WTC11 (cell line): ENCODE data around the gene ACO2. TPM values are rescaled to one million over a fixed set of nuclear protein-coding genes. Genes with fewer than 3 reads are reported as not detected.
"Not testable (repeated sequence)": the region's sequence is repeated elsewhere in the genome, so short reads cannot be mapped to it uniquely, and the experiment has no call there.

ENCODE experiments used
- ATAC-seq: fragments of 200-7000 bp; cut with Tn5 transposase; 2 replicates; pipeline ENCODE4 v1.10.0; 2021; ENCODE audit warnings: mild to moderate bottlenecking, moderate library complexity
- CTCF ChIA-PET: fragments of 300-600 bp; sonication (Branson Sonifier 250); formaldehyde crosslinking; loops from one replicate; lab custom pipeline; 2021; ENCODE audit warnings: antibody characterized with exemption; lab: Charles Lee
- POLR2A ChIA-PET: fragments of 350-600 bp; sonication (Branson Sonifier 250); formaldehyde crosslinking; loops from one replicate; lab custom pipeline; 2021; ENCODE audit warnings: antibody characterized with exemption; lab: Charles Lee
- DNase-seq: peaks from one replicate; pipeline ENCODE4 v3.0.0; 2021; ENCODE audit warnings: low spot score
- H3K27ac Mint-ChIP-seq: 2 replicates; pipeline ENCODE4 v1.8.0; 2021; ENCODE audit warnings: mixed read lengths
- H3K27me3 Mint-ChIP-seq: 2 replicates; pipeline ENCODE4 v1.8.0; 2021; ENCODE audit warnings: low read depth, mild to moderate bottlenecking, moderate library complexity, mixed read lengths
- H3K36me3 Mint-ChIP-seq: 2 replicates; pipeline ENCODE4 v1.8.0; 2021; ENCODE audit warnings: mixed read lengths
- H3K4me1 Mint-ChIP-seq: 2 replicates; pipeline ENCODE4 v1.8.0; 2022; ENCODE audit warnings: mixed read lengths
- H3K4me3 Mint-ChIP-seq: 2 replicates; pipeline ENCODE4 v1.8.0; 2021; ENCODE audit warnings: mild to moderate bottlenecking, moderate library complexity, mixed read lengths
- H3K9me3 Mint-ChIP-seq: 2 replicates; pipeline ENCODE4 v1.8.0; 2021; ENCODE audit warnings: mixed read lengths
- FOXJ3 ChIP-seq: sonication (generic); formaldehyde crosslinking; IDR thresholded peaks from 2 replicates; pipeline ENCODE4 v1.9.0; 2021; ENCODE audit warnings: missing genetic modification reagents, mild to moderate bottlenecking, borderline replicate concordance
- NFYB ChIP-seq: sonication (generic); formaldehyde crosslinking; conservative IDR thresholded peaks from 2 replicates; pipeline ENCODE4 v1.8.0; 2022; ENCODE audit warnings: low read depth, missing genetic modification reagents
- OVOL2 ChIP-seq: fragments of 250-450 bp; sonication (Bioruptor Pico); IDR thresholded peaks from 2 replicates; pipeline ENCODE4 v1.9.0; 2021; ENCODE audit warnings: mild to moderate bottlenecking, borderline replicate concordance
- PRRX2 ChIP-seq: fragments of 250-450 bp; sonication (Bioruptor Pico); IDR thresholded peaks from 2 replicates; pipeline ENCODE4 v1.8.0; 2021; ENCODE audit warnings: mild to moderate bottlenecking
- RELA ChIP-seq: sonication (generic); formaldehyde crosslinking; IDR thresholded peaks from 2 replicates; pipeline ENCODE4 v1.8.1; 2022; ENCODE audit warnings: missing genetic modification reagents, mild to moderate bottlenecking, borderline replicate concordance
- SMAD4 ChIP-seq: sonication (generic); formaldehyde crosslinking; IDR thresholded peaks from 2 replicates; pipeline ENCODE4 v1.8.0; 2022; ENCODE audit warnings: mild to moderate bottlenecking, missing genetic modification reagents
- SOX15 ChIP-seq: fragments of 250-450 bp; sonication (Bioruptor Pico); IDR thresholded peaks from 2 replicates; pipeline ENCODE4 v1.9.0; 2021; ENCODE audit warnings: mild to moderate bottlenecking
- SP1 ChIP-seq: sonication (generic); formaldehyde crosslinking; conservative IDR thresholded peaks from 2 replicates; pipeline ENCODE4 v1.8.1; 2022; ENCODE audit warnings: missing genetic modification reagents
- TP53 ChIP-seq: sonication (generic); formaldehyde crosslinking; IDR thresholded peaks from 2 replicates; pipeline ENCODE4 v1.8.1; 2023; ENCODE audit warnings: mild to moderate bottlenecking, missing genetic modification reagents
- ZNF121 ChIP-seq: sonication (generic); formaldehyde crosslinking; IDR thresholded peaks from 2 replicates; pipeline ENCODE4 v1.8.0; 2023; ENCODE audit warnings: missing genetic modification reagents
- ZNF138 ChIP-seq: sonication (generic); formaldehyde crosslinking; conservative IDR thresholded peaks from 2 replicates; pipeline ENCODE4 v1.8.1; 2022; ENCODE audit warnings: mild to moderate bottlenecking, moderate library complexity, missing genetic modification reagents
- ZNF219 ChIP-seq: sonication (generic); formaldehyde crosslinking; IDR thresholded peaks from 2 replicates; pipeline ENCODE4 v1.8.0; 2023; ENCODE audit warnings: missing genetic modification reagents, mild to moderate bottlenecking, borderline replicate concordance
- ZNF671 ChIP-seq: fragments of 250-450 bp; sonication (Bioruptor Pico); IDR thresholded peaks from 2 replicates; pipeline ENCODE4 v1.8.0; 2021; ENCODE audit warnings: mild to moderate bottlenecking
- total RNA-seq: library from RNA; stranded (reverse); gene quantifications from 3 replicates; pipeline ENCODE4 v1.2.3, GENCODE V29; 2021
- TF ChIP-seq, protein P1 (sequence below): sonication (generic); formaldehyde crosslinking; IDR thresholded peaks from 2 replicates; pipeline ENCODE4 v1.8.1; 2023; ENCODE audit warnings: mild to moderate bottlenecking, missing genetic modification reagents
- TF ChIP-seq, protein P2 (sequence below): sonication (generic); formaldehyde crosslinking; IDR thresholded peaks from 2 replicates; pipeline ENCODE4 v1.8.1; 2022; ENCODE audit warnings: missing genetic modification reagents, borderline replicate concordance
- TF ChIP-seq, protein P3 (sequence below): sonication (generic); formaldehyde crosslinking; IDR thresholded peaks from 2 replicates; pipeline ENCODE4 v1.8.1; 2022; ENCODE audit warnings: mild to moderate bottlenecking, missing genetic modification reagents, moderate library complexity, borderline replicate concordance
- TF ChIP-seq, protein P4 (sequence below): sonication (generic); formaldehyde crosslinking; IDR thresholded peaks from 2 replicates; pipeline ENCODE4 v1.8.0; 2022; ENCODE audit warnings: missing genetic modification reagents

ACO2 gene
- total RNA-seq, 1 experiment from 2014 or later = 104 TPM

DNA sequence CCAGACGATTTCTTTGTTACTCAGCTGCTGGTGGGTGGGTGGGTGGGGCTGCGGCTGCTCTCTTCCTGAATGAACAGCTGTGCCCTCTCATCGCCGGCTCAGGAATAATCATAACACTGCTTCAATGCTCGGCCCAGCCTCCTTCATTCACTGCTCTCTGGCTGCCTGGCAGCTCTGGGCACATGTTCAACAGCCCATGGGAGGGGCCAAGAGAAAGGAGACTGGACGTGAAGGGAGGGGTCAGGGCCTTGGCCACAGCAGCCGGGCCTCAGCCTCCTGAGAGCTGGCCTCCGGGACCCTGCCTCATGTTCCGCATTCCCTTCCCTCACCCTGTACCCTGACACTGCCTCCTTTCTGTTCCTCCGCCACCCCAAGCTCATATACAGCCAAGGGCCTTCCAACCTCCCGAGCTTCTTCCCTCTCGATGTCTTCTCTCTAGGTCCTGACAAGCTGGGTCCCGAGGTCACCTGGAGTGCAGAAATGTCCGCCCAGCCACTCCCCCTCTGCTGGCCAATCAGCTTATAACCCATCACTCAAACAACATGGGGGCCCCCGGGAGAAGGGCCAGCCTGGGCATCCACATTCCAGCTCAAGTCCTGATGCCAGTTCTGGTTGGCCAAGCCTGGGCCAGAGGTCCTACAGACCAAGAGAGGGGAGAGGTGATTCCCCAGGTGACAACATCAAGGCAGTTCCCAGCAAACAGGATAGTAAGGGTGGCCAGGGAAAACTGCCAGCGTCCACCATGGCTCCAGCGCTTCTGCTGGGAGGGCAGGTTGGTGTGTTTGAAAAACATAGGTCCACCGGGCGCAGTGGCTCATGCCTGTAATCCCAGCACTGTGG is 88.7 kb downstream of the ACO2 start:
- Mint-ChIP-seq H3K27me3 (no peaks in the 10 kb centered on the region), H3K36me3 (no peaks in the 10 kb centered on the region), H3K4me1 (peaks cover 37% of the 10 kb centered on the region), H3K9me3 (no peaks in the 10 kb centered on the region), H3K4me3 (no peak overlapping the region), H3K27ac (no peak overlapping the region; the same call in 1 of the 2 replicates)
- TF ChIP-seq TP53 (CRISPR knock-in tag) (no peak), SMAD4 (CRISPR knock-in tag) (no peak), NFYB (CRISPR knock-in tag) (peak; percentile 24; the same call in 1 of the 2 replicates)
- TF ChIP-seq, protein P1, sequence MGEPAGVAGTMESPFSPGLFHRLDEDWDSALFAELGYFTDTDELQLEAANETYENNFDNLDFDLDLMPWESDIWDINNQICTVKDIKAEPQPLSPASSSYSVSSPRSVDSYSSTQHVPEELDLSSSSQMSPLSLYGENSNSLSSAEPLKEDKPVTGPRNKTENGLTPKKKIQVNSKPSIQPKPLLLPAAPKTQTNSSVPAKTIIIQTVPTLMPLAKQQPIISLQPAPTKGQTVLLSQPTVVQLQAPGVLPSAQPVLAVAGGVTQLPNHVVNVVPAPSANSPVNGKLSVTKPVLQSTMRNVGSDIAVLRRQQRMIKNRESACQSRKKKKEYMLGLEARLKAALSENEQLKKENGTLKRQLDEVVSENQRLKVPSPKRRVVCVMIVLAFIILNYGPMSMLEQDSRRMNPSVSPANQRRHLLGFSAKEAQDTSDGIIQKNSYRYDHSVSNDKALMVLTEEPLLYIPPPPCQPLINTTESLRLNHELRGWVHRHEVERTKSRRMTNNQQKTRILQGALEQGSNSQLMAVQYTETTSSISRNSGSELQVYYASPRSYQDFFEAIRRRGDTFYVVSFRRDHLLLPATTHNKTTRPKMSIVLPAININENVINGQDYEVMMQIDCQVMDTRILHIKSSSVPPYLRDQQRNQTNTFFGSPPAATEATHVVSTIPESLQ (CRISPR knock-in tag) = no peak
- ATAC-seq (peak; percentile 16; the same call in 1 of the 2 replicates), DNase-seq (peak; percentile 39)
- ChIA-PET CTCF (interaction anchor here (0.5 to 2.8 kb wide), 14 partner anchors 9 to 154 kb away, joined by 3 to 23 read pairs (median 6); partner anchors contain the start of genes DESI1, PMM1, POLR3H and XRCC6), POLR2A (interaction anchor here (0.6 to 0.8 kb wide), 2 partner anchors 32 to 195 kb away, joined by 3 to 6 read pairs; partner anchors contain the start of gene PMM1)

DNA sequence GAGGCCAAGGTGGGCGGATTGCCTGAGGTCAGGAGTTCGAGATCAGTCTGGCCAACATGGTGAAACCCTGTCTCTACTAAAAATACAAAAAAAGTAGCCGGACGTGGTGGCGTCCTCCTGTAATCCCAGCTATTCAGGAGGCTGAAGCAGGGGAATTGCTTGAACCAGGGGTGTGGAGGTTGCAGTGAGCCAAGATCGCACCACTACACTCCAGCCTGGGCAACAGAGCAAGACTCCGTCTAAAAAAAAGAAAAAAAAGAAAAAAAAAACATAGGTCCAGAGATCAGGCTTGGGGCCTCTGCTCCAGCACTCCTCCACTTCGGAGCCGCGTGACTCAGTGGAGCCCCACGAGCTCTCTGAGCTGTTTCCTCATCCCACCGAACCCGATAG is 89.3 kb downstream of the ACO2 start:
- ChIA-PET CTCF (interaction anchor here (1.0 to 2.8 kb wide), 10 partner anchors 11 to 154 kb away, joined by 3 to 23 read pairs (median 9); partner anchors contain the start of genes PMM1 and POLR3H), POLR2A (interaction anchor here (0.6 kb wide), 1 partner anchor 195 kb away, joined by 3 read pairs; no protein-coding TSS in a partner anchor)
- DNase-seq, H3K9me3 Mint-ChIP-seq, H3K36me3 Mint-ChIP-seq, ATAC-seq, H3K4me3 Mint-ChIP-seq, H3K27ac Mint-ChIP-seq, H3K27me3 Mint-ChIP-seq: not testable (repeated sequence)
- peaks cover 42% of the 10 kb centered on the region for H3K4me1 Mint-ChIP-seq

DNA sequence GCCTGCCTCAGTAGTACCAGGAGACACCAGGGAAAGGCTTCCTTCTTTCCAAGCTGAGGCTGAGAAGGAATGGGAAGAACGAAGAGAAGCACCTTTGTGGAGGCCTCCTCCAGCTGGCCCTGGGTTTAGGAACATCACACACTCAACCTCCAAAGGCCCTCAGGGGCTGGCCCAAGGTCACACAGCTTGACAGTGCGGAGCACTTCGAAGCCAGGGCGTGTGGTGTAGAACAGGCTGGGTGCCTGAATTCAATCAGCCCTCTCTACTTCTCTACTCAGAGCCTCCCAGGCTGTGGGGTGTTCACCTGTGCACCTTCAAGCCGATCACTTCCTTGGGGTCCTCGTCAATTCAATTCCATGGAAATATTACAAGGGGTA is 91.2 kb downstream of the ACO2 start:
- no peaks in the 10 kb centered on the region for H3K27me3 Mint-ChIP-seq
- H3K27ac Mint-ChIP-seq = no peak overlapping the region
- H3K9me3 Mint-ChIP-seq = no peaks in the 10 kb centered on the region
- ChIA-PET POLR2A (interaction anchor here (0.7 to 1.6 kb wide), 5 partner anchors 26 to 114 kb away, joined by 3 to 7 read pairs (median 3); partner anchors contain the start of genes ACO2, PHF5A, PMM1 and TOB2), CTCF (interaction anchor here (0.7 to 2.8 kb wide), 5 partner anchors 18 to 157 kb away, joined by 3 to 10 read pairs (median 4); no protein-coding TSS in a partner anchor)
- TF ChIP-seq ZNF121 (no peak), SMAD4 (CRISPR knock-in tag) (no peak), ZNF219 (CRISPR knock-in tag) (no peak), FOXJ3 (CRISPR knock-in tag) (no peak), NFYB (CRISPR knock-in tag) (no peak), ZNF138 (CRISPR knock-in tag) (no peak), OVOL2 (CRISPR knock-in tag) (no peak), RELA (CRISPR knock-in tag) (no peak), SOX15 (CRISPR knock-in tag) (no peak), ZNF671 (CRISPR knock-in tag) (no peak), PRRX2 (CRISPR knock-in tag) (no peak), SP1 (CRISPR knock-in tag) (no peak)
- TF ChIP-seq, protein P1 (CRISPR knock-in tag) = no peak
- TF ChIP-seq, protein P2, sequence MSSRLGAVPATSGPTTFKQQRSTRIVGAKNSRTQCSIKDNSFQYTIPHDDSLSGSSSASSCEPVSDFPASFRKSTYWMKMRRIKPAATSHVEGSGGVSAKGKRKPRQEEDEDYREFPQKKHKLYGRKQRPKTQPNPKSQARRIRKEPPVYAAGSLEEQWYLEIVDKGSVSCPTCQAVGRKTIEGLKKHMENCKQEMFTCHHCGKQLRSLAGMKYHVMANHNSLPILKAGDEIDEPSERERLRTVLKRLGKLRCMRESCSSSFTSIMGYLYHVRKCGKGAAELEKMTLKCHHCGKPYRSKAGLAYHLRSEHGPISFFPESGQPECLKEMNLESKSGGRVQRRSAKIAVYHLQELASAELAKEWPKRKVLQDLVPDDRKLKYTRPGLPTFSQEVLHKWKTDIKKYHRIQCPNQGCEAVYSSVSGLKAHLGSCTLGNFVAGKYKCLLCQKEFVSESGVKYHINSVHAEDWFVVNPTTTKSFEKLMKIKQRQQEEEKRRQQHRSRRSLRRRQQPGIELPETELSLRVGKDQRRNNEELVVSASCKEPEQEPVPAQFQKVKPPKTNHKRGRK (CRISPR knock-in tag) = no peak
- TF ChIP-seq, protein P3, sequence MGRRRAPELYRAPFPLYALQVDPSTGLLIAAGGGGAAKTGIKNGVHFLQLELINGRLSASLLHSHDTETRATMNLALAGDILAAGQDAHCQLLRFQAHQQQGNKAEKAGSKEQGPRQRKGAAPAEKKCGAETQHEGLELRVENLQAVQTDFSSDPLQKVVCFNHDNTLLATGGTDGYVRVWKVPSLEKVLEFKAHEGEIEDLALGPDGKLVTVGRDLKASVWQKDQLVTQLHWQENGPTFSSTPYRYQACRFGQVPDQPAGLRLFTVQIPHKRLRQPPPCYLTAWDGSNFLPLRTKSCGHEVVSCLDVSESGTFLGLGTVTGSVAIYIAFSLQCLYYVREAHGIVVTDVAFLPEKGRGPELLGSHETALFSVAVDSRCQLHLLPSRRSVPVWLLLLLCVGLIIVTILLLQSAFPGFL (CRISPR knock-in tag) = no peak
- TF ChIP-seq, protein P4, sequence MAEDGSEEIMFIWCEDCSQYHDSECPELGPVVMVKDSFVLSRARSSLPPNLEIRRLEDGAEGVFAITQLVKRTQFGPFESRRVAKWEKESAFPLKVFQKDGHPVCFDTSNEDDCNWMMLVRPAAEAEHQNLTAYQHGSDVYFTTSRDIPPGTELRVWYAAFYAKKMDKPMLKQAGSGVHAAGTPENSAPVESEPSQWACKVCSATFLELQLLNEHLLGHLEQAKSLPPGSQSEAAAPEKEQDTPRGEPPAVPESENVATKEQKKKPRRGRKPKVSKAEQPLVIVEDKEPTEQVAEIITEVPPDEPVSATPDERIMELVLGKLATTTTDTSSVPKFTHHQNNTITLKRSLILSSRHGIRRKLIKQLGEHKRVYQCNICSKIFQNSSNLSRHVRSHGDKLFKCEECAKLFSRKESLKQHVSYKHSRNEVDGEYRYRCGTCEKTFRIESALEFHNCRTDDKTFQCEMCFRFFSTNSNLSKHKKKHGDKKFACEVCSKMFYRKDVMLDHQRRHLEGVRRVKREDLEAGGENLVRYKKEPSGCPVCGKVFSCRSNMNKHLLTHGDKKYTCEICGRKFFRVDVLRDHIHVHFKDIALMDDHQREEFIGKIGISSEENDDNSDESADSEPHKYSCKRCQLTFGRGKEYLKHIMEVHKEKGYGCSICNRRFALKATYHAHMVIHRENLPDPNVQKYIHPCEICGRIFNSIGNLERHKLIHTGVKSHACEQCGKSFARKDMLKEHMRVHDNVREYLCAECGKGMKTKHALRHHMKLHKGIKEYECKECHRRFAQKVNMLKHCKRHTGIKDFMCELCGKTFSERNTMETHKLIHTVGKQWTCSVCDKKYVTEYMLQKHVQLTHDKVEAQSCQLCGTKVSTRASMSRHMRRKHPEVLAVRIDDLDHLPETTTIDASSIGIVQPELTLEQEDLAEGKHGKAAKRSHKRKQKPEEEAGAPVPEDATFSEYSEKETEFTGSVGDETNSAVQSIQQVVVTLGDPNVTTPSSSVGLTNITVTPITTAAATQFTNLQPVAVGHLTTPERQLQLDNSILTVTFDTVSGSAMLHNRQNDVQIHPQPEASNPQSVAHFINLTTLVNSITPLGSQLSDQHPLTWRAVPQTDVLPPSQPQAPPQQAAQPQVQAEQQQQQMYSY = no peak
- H3K4me3 Mint-ChIP-seq = peak overlapping the region; percentile 56; the same call in 1 of the 2 replicates
- ATAC-seq (no peak), DNase-seq (no peak)
- no peaks in the 10 kb centered on the region for H3K36me3 Mint-ChIP-seq
- peaks cover 43% of the 10 kb centered on the region for H3K4me1 Mint-ChIP-seq
